ENCODE data around the gene FAR1. TPM values are rescaled to one million over a fixed set of nuclear protein-coding genes. Genes with fewer than 3 reads are reported as not detected.

FAR1 gene
- total RNA-seq, 2 donors from 2014 or later = 111 to 120 TPM

DNA sequence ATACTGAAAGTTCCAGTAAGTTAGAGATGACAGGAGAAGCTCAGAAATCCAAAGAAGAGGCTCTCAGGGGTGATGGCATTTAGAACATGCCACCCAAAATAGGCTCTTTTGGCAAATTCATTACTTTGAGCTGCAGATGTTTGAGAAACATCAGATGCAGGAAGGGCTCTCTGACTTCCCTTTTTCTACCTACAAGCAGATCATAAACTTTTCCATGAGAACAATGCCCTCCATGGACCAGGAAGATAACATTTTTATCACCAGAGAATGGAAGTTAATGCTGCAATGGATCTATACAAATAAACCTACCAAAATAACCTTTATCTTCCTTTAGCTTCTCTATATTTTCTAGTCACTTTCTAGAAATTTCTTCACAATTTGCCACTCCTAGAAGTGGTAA is 32.7 kb upstream of the FAR1 start:
- Histone ChIP-seq H3K9me3 (no peaks in the 10 kb centered on the region), H3K27me3 (no peaks in the 10 kb centered on the region), H3K27ac (no peak overlapping the region), H3K36me3 (no peaks in the 10 kb centered on the region), H3K4me1 (no peaks in the 10 kb centered on the region), H3K9ac (ENCODE audit: low read depth in 2 of 2, low read length in 2 of 2) (no peak overlapping the region), H3K4me3 (no peak overlapping the region)
- DNase-seq = no peak
- intact Hi-C loops (cut with DNase I) = no loop called here
- TF ChIP-seq, protein P1, sequence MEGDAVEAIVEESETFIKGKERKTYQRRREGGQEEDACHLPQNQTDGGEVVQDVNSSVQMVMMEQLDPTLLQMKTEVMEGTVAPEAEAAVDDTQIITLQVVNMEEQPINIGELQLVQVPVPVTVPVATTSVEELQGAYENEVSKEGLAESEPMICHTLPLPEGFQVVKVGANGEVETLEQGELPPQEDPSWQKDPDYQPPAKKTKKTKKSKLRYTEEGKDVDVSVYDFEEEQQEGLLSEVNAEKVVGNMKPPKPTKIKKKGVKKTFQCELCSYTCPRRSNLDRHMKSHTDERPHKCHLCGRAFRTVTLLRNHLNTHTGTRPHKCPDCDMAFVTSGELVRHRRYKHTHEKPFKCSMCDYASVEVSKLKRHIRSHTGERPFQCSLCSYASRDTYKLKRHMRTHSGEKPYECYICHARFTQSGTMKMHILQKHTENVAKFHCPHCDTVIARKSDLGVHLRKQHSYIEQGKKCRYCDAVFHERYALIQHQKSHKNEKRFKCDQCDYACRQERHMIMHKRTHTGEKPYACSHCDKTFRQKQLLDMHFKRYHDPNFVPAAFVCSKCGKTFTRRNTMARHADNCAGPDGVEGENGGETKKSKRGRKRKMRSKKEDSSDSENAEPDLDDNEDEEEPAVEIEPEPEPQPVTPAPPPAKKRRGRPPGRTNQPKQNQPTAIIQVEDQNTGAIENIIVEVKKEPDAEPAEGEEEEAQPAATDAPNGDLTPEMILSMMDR (IDR thresholded peaks at IDR 0.05) = no peak

DNA sequence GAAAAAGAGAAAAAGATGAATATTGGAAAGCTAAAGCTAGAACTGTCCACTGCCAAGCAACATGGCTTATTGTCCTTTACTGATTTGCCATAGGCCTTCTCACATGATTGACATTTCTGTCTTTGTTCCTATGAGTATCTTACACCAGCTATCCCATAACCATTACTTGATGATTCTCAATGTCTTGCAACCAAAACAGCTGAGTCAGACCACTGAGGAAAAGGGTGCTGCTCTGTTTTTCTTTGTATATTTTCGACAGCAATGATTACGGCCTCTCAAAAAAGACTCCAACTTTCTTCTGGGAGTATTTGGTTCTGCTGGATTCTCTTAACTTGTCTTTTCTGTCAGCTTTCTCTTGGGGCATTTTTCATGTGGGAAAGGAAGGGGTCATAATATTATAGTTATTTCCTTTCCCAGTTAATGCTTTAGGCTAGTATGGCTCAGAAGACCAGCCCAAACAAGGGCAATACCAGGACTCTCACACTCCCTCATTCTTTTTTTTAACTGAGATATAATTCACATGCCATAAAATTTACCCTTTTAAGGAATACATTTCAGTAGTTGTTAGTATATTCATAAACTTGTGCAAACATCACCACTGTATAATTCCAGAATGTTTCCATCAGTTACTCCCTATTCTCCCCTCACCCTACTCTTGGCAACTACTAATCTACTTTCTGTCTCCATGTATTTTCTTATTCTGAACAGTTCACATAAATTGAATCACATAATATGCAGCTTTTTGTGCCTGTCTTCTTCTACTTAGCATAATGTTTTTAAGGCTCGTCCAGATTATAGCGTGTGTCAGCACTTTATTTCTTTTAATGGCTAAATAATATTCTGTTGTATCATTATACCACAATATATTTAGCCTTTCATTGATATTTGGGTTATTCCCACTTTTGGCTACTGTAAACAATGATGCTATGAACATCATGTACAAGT is 31.1 kb upstream of the FAR1 start:
- DNase-seq = no peak
- TF ChIP-seq, protein P1 (IDR thresholded peaks at IDR 0.05) = no peak
- Histone ChIP-seq H3K9me3 (no peaks in the 10 kb centered on the region), H3K36me3 (no peaks in the 10 kb centered on the region), H3K4me1 (no peaks in the 10 kb centered on the region), H3K27ac (no peak overlapping the region), H3K4me3 (no peak overlapping the region), H3K9ac (ENCODE audit: low read depth in 2 of 2, low read length in 2 of 2) (no peak overlapping the region), H3K27me3 (no peaks in the 10 kb centered on the region)
- intact Hi-C loops (cut with DNase I) = no loop called here

DNA sequence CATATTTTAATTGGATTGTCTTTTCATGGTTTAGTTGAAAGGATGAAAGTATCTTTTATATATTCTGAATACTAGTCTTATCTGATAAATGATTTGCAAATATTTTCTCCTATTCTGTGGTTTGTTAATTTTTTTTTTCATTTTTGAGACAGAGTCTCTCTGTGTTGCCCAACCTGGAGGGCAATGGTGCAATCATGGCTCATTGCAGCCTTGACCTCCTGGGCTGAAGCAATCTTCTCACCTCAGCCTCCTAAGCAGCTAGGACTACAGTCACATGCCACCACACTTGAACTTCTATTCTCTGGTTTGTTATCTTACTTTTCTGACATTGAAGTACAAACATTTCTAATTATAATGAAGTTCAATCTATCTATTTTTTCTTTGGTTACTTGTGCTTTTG is 30.0 kb upstream of the FAR1 start:
- no peak overlapping the region for H3K9ac ChIP-seq (ENCODE audit: low read depth in 2 of 2, low read length in 2 of 2)
- no peaks in the 10 kb centered on the region for H3K27me3 ChIP-seq
- TF ChIP-seq, protein P1 (IDR thresholded peaks at IDR 0.05) = no peak
- H3K27ac ChIP-seq = no peak overlapping the region
- H3K9me3 ChIP-seq = no peaks in the 10 kb centered on the region
- intact Hi-C loops (cut with DNase I) = no loop called here
- no peak overlapping the region for H3K4me3 ChIP-seq
- H3K4me1 ChIP-seq = no peaks in the 10 kb centered on the region
- H3K36me3 ChIP-seq = no peaks in the 10 kb centered on the region
- no peak for DNase-seq

DNA sequence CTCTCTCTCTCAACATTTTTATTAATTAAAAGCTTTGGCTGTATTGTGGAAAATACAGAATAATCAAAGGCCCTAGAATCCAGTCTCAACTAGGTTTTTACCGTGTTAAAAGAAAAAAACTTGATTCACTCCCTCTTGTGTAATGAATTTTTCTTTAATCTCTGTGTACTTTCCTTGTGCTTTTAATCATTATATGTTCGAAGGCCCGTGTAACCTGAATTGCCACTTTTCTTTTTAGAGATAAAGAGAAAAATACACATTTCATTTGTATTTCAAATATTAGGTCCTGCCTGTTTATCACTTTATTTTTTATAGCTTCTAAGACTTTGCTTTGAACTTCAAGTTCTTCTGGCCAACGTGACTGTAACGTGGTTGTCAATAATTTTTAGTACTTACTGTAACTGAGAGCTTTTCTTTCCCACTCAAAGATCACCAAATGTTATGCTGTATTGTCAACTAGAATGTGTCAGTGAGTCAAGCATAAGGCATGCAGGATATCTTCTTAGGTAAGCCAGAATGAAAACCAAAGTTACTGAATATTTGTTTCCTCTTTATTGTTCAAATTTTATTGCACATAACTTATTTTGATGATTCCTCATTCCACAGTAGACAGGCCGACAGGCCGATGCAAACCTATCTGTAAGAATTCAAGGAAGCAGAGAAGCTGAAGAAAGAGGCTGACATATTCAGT is 23.3 kb upstream of the FAR1 start:
- Histone ChIP-seq H3K4me3 (no peak overlapping the region), H3K36me3 (no peaks in the 10 kb centered on the region), H3K9me3 (no peaks in the 10 kb centered on the region), H3K4me1 (no peaks in the 10 kb centered on the region), H3K9ac (ENCODE audit: low read depth in 2 of 2, low read length in 2 of 2) (no peak overlapping the region), H3K27me3 (no peaks in the 10 kb centered on the region), H3K27ac (no peak overlapping the region)
- intact Hi-C loops (cut with DNase I) = no loop called here
- no peak for DNase-seq
- TF ChIP-seq, protein P1 (IDR thresholded peaks at IDR 0.05) = no peak

DNA sequence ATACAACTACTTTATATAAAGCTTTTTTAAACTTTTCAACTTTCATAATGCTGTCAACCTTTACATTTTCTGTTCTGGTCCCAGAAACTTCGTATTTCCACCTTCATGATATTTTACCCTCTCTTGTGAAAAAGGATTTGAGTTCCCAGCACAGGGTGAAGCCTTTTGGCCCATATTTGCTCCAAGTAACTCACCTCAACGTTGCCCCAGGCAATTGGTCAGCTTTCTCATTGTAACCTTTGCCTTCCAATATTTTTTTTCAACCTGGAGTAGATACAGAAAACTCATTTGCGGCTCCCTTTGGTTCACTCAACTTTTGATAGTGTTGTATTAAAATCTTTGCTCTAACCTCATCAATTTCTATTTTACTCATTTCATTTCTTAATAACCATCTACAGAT is 21.1 kb upstream of the FAR1 start:
- no peak overlapping the region for H3K9ac ChIP-seq (ENCODE audit: low read depth in 2 of 2, low read length in 2 of 2)
- H3K4me3 ChIP-seq = no peak overlapping the region
- no peaks in the 10 kb centered on the region for H3K36me3 ChIP-seq
- TF ChIP-seq, protein P1 (IDR thresholded peaks at IDR 0.05) = no peak
- no peaks in the 10 kb centered on the region for H3K4me1 ChIP-seq
- intact Hi-C loops (cut with DNase I) = no loop called here
- H3K27me3 ChIP-seq = no peaks in the 10 kb centered on the region
- no peak overlapping the region for H3K27ac ChIP-seq
- DNase-seq = no peak
- no peaks in the 10 kb centered on the region for H3K9me3 ChIP-seq
